Lung (tissue), 12 donors: ENCODE measurements around the gene STX16. TPM values are rescaled to one million over a fixed set of nuclear protein-coding genes. Genes with fewer than 3 reads are reported as not detected.

ENCODE experiments used
- ATAC-seq: fragments of 200-7000 bp; cut with Tn5 transposase; one replicate; pipeline ENCODE4 v1.9.1; 2020; ENCODE audit warnings: moderate number of reproducible peaks; ENCODE audit not compliant: insufficient read depth, low FRiP score
- DNase-seq, 3 donors: peaks; one replicate each; pipeline ENCODE4 v3.0.0-alpha.2; 2013 to 2017
- H3K27ac ChIP-seq, 2 donors: one replicate each; pipeline ENCODE4 v1.5.1; 2013; ENCODE audit warnings: mild to moderate bottlenecking in 2 of 2, moderate library complexity in 2 of 2, control low read depth in 1 of 2, inconsistent platforms in 1 of 2, low read depth in 1 of 2, low read length in 1 of 2
- H3K27me3 ChIP-seq, 3 donors: one replicate each; pipeline ENCODE4 v1.5.1; 2013; ENCODE audit warnings: low read length in 2 of 3; ENCODE audit not compliant: control insufficient read depth in 3 of 3, insufficient read depth in 3 of 3
- H3K36me3 ChIP-seq, 4 donors: one replicate each; pipeline ENCODE4 v1.5.1; 2013; ENCODE audit warnings: low read length in 4 of 4, mild to moderate bottlenecking in 1 of 4, moderate library complexity in 1 of 4; ENCODE audit not compliant: control insufficient read depth in 4 of 4, insufficient read depth in 4 of 4
- H3K4me1 ChIP-seq, 5 donors: one replicate each; pipeline ENCODE4 v1.5.1; 2013; ENCODE audit warnings: low read length in 5 of 5, mild to moderate bottlenecking in 2 of 5, moderate library complexity in 1 of 5; ENCODE audit not compliant: control insufficient read depth in 5 of 5, insufficient read depth in 5 of 5
- H3K4me3 ChIP-seq: one replicate; pipeline ENCODE4 v1.5.1; 2013; ENCODE audit warnings: mild to moderate bottlenecking, control low read depth, moderate library complexity
- H3K9ac ChIP-seq, 2 donors: one replicate each; pipeline ENCODE4 v1.5.1; 2013; ENCODE audit warnings: low read length in 2 of 2, control low read depth in 1 of 2; ENCODE audit not compliant: insufficient read depth in 1 of 2
- H3K9me3 ChIP-seq, 4 donors: one replicate each; pipeline ENCODE4 v1.5.1; 2013; ENCODE audit warnings: low read length in 3 of 4, mild to moderate bottlenecking in 1 of 4, moderate library complexity in 1 of 4; ENCODE audit not compliant: control insufficient read depth in 4 of 4, insufficient read depth in 3 of 4
- CTCF ChIP-seq: IDR thresholded peaks from 2 replicates; pipeline ENCODE4 v1.5.1; 2012; ENCODE audit warnings: mild to moderate bottlenecking; ENCODE audit errors: control extremely low read depth, extremely low read depth
- WGBS, 2 donors: extraction: QIAGEN DNeasy Blood & Tissue Kit; methylation state at CpG; one replicate each; pipeline ENCODE4 v1.1.7; 2013; 5-methylcytosine and 5-hydroxymethylcytosine counted together
- polyA plus RNA-seq, 2 donors: library from polyadenylated mRNA; stranded (reverse); fragments of 200-250 nt; gene quantifications; one replicate each; pipeline ENCODE4 v1.2.1, GENCODE V29; 2013
- total RNA-seq, 2 donors: library from RNA; depleted of rRNA in 1 of 2; stranded (reverse); fragments of >200 nt in 1 of 2; gene quantifications; one replicate each; pipeline ENCODE4 v1.2.1, GENCODE V29; 2014 to 2021
- donor health status: control.
- donor health status: control.
- donor health status: Bipolar disorder and iron deficiency.
- donor health status: healthy.
- donor health status: DM: yes; HTN: yes; CAD: no.

STX16 gene
- total and polyA plus RNA-seq, 4 donors: 37.1 to 85.2 (median 46.9) TPM

- Histone ChIP-seq H3K9ac (no peak overlapping the region), H3K4me1 (peaks cover 0 to 10% (median 0%) of the 10 kb centered on the region in 5 donors), H3K27me3 (no peaks in the 10 kb centered on the region), H3K36me3 (peaks cover 17 to 49% (median 28%) of the 10 kb centered on the region in 4 donors), H3K4me3 (no peak overlapping the region), H3K27ac (no peak overlapping the region), H3K9me3 (no peaks in the 10 kb centered on the region)
- no peak for DNase-seq
- no peak for ATAC-seq
- WGBS, 2 donors: 91 to 95% methylated on average over 28 of the region's 28 CpGs
- TF ChIP-seq CTCF: no peak
Observed at GRCh38 chr20:58702859-58703648, 52.0 kb downstream of the STX16 start.

- H3K27ac ChIP-seq: no peak overlapping the region
- DNase-seq (no peak), ATAC-seq (no peak)
- WGBS, 2 donors: 93 to 96% methylated on average over 12 of the region's 12 CpGs
- no peaks in the 10 kb centered on the region for H3K27me3 ChIP-seq
- no peaks in the 10 kb centered on the region for H3K9me3 ChIP-seq
- no peak overlapping the region for H3K9ac ChIP-seq
- H3K36me3 ChIP-seq: peaks cover 17 to 47% (median 27%) of the 10 kb centered on the region in 4 donors
- TF ChIP-seq CTCF: no peak
- H3K4me3 ChIP-seq: no peak overlapping the region
- peaks cover 0 to 10% (median 0%) of the 10 kb centered on the region in 5 donors for H3K4me1 ChIP-seq
Observed at GRCh38 chr20:58703765-58704371, 52.8 kb downstream of the STX16 start.

- Histone ChIP-seq H3K9me3 (no peaks in the 10 kb centered on the region), H3K9ac (no peak overlapping the region), H3K4me3 (no peak overlapping the region), H3K4me1 (peaks cover 0 to 3% (median 0%) of the 10 kb centered on the region in 5 donors), H3K36me3 (peaks cover 17 to 41% (median 24%) of the 10 kb centered on the region in 4 donors), H3K27ac (no peak overlapping the region), H3K27me3 (no peaks in the 10 kb centered on the region)
- DNase-seq (no peak), ATAC-seq (no peak)
- WGBS, 2 donors: 94% methylated on average over 14 of the region's 14 CpGs
- TF ChIP-seq CTCF: no peak
Observed at GRCh38 chr20:58705208-58705926, 54.3 kb downstream of the STX16 start.
